Panc1 (cell line): ENCODE measurements around the gene EXTL1. TPM values are rescaled to one million over a fixed set of nuclear protein-coding genes. Genes with fewer than 3 reads are reported as not detected.

ENCODE experiments used
- ATAC-seq: fragments of 200-7000 bp; cut with Tn5 transposase; 2 replicates; pipeline ENCODE4 v1.9.1; 2020; ENCODE audit warnings: mild to moderate bottlenecking, moderate library complexity
- BruUV-seq: library from RNA; stranded (reverse); fragments of 400-500 nt; replicated peaks from 2 replicates; lab custom pipeline; 2021; lab: Mats Ljungman, UMichigan
- CTCF ChIA-PET: fragments of 300-600 bp; sonication (Branson Sonifier 250); formaldehyde crosslinking; loops from one replicate; lab custom pipeline; 2022; ENCODE audit warnings: antibody characterized with exemption; lab: Charles Lee
- POLR2A ChIA-PET: fragments of 300-600 bp; sonication (Branson Sonifier 250); formaldehyde crosslinking; loops from one replicate; lab custom pipeline; 2022; ENCODE audit warnings: antibody characterized with exemption; lab: Charles Lee
- DNase-seq: peaks from one replicate; pipeline ENCODE4 v3.0.0-alpha.2; 2010; ENCODE audit warnings: low read depth, low spot score
- H3K27ac ChIP-seq: 2 replicates; pipeline ENCODE4 v1.5.1; 2011; ENCODE audit warnings: mild to moderate bottlenecking, low read length, inconsistent platforms
- H3K27me3 ChIP-seq: fragments of 200-500 bp; sonication (Bioruptor generic); 2 replicates; pipeline ENCODE4 v1.6.0; 2014; ENCODE audit warnings: low read length, inconsistent platforms; ENCODE audit not compliant: control insufficient read depth, insufficient read depth
- H3K36me3 ChIP-seq: fragments of 200-500 bp; sonication (Bioruptor generic); 2 replicates; pipeline ENCODE4 v1.5.1; 2014; ENCODE audit warnings: inconsistent platforms, mild to moderate bottlenecking, low read length, moderate library complexity; ENCODE audit not compliant: control insufficient read depth, insufficient read depth
- H3K4me1 ChIP-seq: 2 replicates; pipeline ENCODE4 v1.5.1; 2011; ENCODE audit warnings: inconsistent platforms, mild to moderate bottlenecking, low read length, moderate library complexity; ENCODE audit not compliant: control insufficient read depth, insufficient read depth
- H3K4me3 ChIP-seq, 2 experiments: 2 replicates each; pipeline ENCODE4 v1.5.1; 2011 to 2012; ENCODE audit warnings: low read depth in 2 of 2, low read length in 2 of 2, mild to moderate bottlenecking in 2 of 2, inconsistent platforms in 1 of 2, moderate library complexity in 1 of 2
- H3K9me3 ChIP-seq: fragments of 200-500 bp; sonication (Bioruptor generic); 2 replicates; pipeline ENCODE4 v1.5.1; 2014; ENCODE audit warnings: low read depth, mild to moderate bottlenecking, inconsistent platforms, low read length, moderate library complexity; ENCODE audit not compliant: control insufficient read depth, insufficient read depth
- CTCF ChIP-seq: fragments of 450-650 bp; IDR thresholded peaks from 2 replicates; pipeline ENCODE4 v1.5.1; 2017; ENCODE audit warnings: mild to moderate bottlenecking
- POLR2AphosphoS5 ChIP-seq: IDR thresholded peaks from 2 replicates; pipeline ENCODE4 v1.6.1; 2012; ENCODE audit warnings: mild to moderate bottlenecking, low read depth, low read length, moderate library complexity
- REST ChIP-seq, 2 experiments: IDR thresholded peaks; 2 replicates each; pipeline ENCODE4 v1.6.1; 2011 to 2012; ENCODE audit warnings: low read depth in 2 of 2, control low read depth in 1 of 2, low read length in 1 of 2, mild to moderate bottlenecking in 1 of 2, moderate library complexity in 1 of 2; ENCODE audit not compliant: insufficient read depth in 1 of 2
- SIN3A ChIP-seq: IDR thresholded peaks from 2 replicates; pipeline ENCODE4 v1.6.1; 2012; ENCODE audit warnings: low read depth, mild to moderate bottlenecking, low read length, moderate library complexity, borderline replicate concordance; ENCODE audit not compliant: insufficient read depth
- TCF7L2 ChIP-seq: IDR thresholded peaks from 2 replicates; pipeline ENCODE4 v1.6.1; 2011; ENCODE audit warnings: mild to moderate bottlenecking, low read depth, low read length, inconsistent platforms
- in situ Hi-C: cut with HindIII; loops from 2 replicates; pipeline ENCODE4 v1.10.0; 2016; ENCODE audit warnings: low sequenced_read_pairs, low pct_unique_long_range_greater_than_20kb
- intact Hi-C: fragments of 100-400 bp; cut with micrococcal nuclease; formaldehyde crosslinking; loops from one replicate; pipeline ENCODE4 v1.10.0; 2022; ENCODE audit not compliant: unreplicated experiment
- total RNA-seq: library from RNA; stranded (reverse); gene quantifications from one replicate; pipeline ENCODE4 v1.2.1, GENCODE V29; 2021; ENCODE audit not compliant: unreplicated experiment

Gene EXTL1
- total RNA-seq, 1 experiment from 2014 or later, result 0.10 TPM

GRCh38 chr1:26050248-26050640 lies 28.7 kb downstream of the EXTL1 start:
- in situ Hi-C loops, result no loop called here
- BruUV-seq, result no TSS peak
- peaks cover 15% of the 10 kb centered on the region for H3K27me3 ChIP-seq
- H3K36me3 ChIP-seq, result no peaks in the 10 kb centered on the region
- no peak overlapping the region for H3K27ac ChIP-seq
- H3K9me3 ChIP-seq, result no peaks in the 10 kb centered on the region
- POLR2A ChIA-PET, result interaction anchor here (0.7 to 1.0 kb wide), 2 partner anchors 8 to 10 kb away, joined by 3 to 5 read pairs; no protein-coding TSS in a partner anchor
- no peak overlapping the region for H3K4me3 ChIP-seq
- CTCF ChIA-PET, result no interaction called here
- intact Hi-C loops, result no loop called here
- TF ChIP-seq REST (IDR thresholded peaks at IDR 0.05; ENCODE audit: insufficient read depth in 1 of 2, low read depth in 2 of 2, low read length in 1 of 2) (no peak), CTCF (no peak), TCF7L2 (no peak), SIN3A (no peak), POLR2AphosphoS5 (no peak)
- ATAC-seq, result no peak
- no peak for DNase-seq
- H3K4me1 ChIP-seq, result no peaks in the 10 kb centered on the region; the same call in 1 of the 2 replicates

- TF ChIP-seq REST (IDR thresholded peaks at IDR 0.05; ENCODE audit: insufficient read depth in 1 of 2, low read depth in 2 of 2, low read length in 1 of 2), result no peak
- no peak for TF ChIP-seq POLR2AphosphoS5
- BruUV-seq, result no TSS peak
- Histone ChIP-seq H3K9me3 (no peaks in the 10 kb centered on the region), H3K36me3 (no peaks in the 10 kb centered on the region), H3K4me3 (no peak overlapping the region), H3K4me1 (no peaks in the 10 kb centered on the region), H3K27me3 (no peaks in the 10 kb centered on the region; the same call in 1 of the 2 replicates), H3K27ac (no peak overlapping the region)
- ATAC-seq (no peak), DNase-seq (no peak)
- in situ Hi-C loops, result no loop called here
- intact Hi-C loops, result no loop called here
- CTCF ChIA-PET, result interaction anchor here (0.6 kb wide), 1 partner anchor 19 kb away, joined by 3 read pairs; no protein-coding TSS in a partner anchor
- POLR2A ChIA-PET, result no interaction called here
These were observed 32.4 kb downstream of the EXTL1 start for GRCh38 chr1:26053718-26054560.
